ENCODE data around the gene SIX1. TPM values are rescaled to one million over a fixed set of nuclear protein-coding genes. Genes with fewer than 3 reads are reported as not detected.

SIX1 gene
- polyA plus RNA-seq, 1 of the 3 experiments (the other 2 are of a cell fraction): 52.1 TPM

GRCh38 chr14:60643141-60643462, 6.2 kb downstream of the SIX1 start (continued):
- no peak for TF ChIP-seq PBX3 (IDR thresholded peaks at IDR 0.05)

GRCh38 chr14:60642270-60643140, 6.8 kb downstream of the SIX1 start:
- CTCF ChIA-PET: interaction anchor here (0.8 to 3.2 kb wide), 6 partner anchors 11 to 1195 kb away, joined by 3 to 13 read pairs (median 5); no protein-coding TSS in a partner anchor
- WGBS (ENCODE audit: low lambda C conversion rate): 41% methylated on average over 31 of the region's 66 CpGs
- Histone ChIP-seq H3K27ac (ENCODE audit: low read depth in 2 of 2, low read length in 1 of 2) (peak overlapping the region in 1 of 2 experiments; percentile 87; a peak in 2 of 4 replicates), H3K4me3 (ENCODE audit: low read depth in 2 of 2, low read length in 1 of 2) (peak overlapping the region; percentile 61 to 74; a peak in 3 of 4 replicates), H3K9ac (peak overlapping the region; percentile 94), H3K79me2 (ENCODE audit: insufficient read depth) (peaks cover 96% of the 10 kb centered on the region), H3F3A (replicated peaks; ENCODE audit: insufficient read depth) (peaks cover 27% of the 10 kb centered on the region), H3K9me3 (no peaks in the 10 kb centered on the region), H4K20me1 (ENCODE audit: insufficient read depth) (peaks cover 31% of the 10 kb centered on the region), H3K4me2 (peak overlapping the region; percentile 86), H3K27me3 (ENCODE audit: insufficient read depth) (no peaks in the 10 kb centered on the region), H2AFZ (ENCODE audit: low read depth) (no peak overlapping the region), H3K4me1 (ENCODE audit: control insufficient read depth in 1 of 2, insufficient read depth in 2 of 2, low read depth in 1 of 2, low read length in 1 of 2) (peaks cover 21 to 25% of the 10 kb centered on the region in 2 experiments; a peak in 3 of 4 replicates), H3K9me2 (no peaks in the 10 kb centered on the region), H3K36me3 (replicated peaks in 1 of 2; ENCODE audit: control insufficient read depth in 1 of 2, insufficient read depth in 2 of 2, low read length in 1 of 2) (peaks cover 47 to 71% of the 10 kb centered on the region in 2 experiments)
- no peak for TF ChIP-seq EP300 (IDR thresholded peaks at IDR 0.05; ENCODE audit: borderline replicate concordance in 1 of 2, low read depth in 1 of 2, low read length in 1 of 2)
- no peak for TF ChIP-seq REST (IDR thresholded peaks at IDR 0.05; ENCODE audit: low read depth, low read length)
- TF ChIP-seq POLR2AphosphoS5 (IDR thresholded peaks at IDR 0.05; ENCODE audit: low read depth, low read length): peak; percentile 28; the same call in 1 of the 2 replicates
- peak; percentile 55; the same call in 1 of the 2 replicates for TF ChIP-seq MAX (IDR thresholded peaks at IDR 0.05; ENCODE audit: low read depth)
- no peak for TF ChIP-seq IRF3 (IDR thresholded peaks at IDR 0.05; ENCODE audit: low read depth, low read length)
- POLR2A ChIA-PET: no interaction called here
- peak; percentile 43 for DNase-seq

Data from SK-N-SH (cell line).